ENCODE measurements around the gene CTIF. TPM values are rescaled to one million over a fixed set of nuclear protein-coding genes. Genes with fewer than 3 reads are reported as not detected.

Gene CTIF
- polyA plus RNA-seq, 4 donors = 8.1 to 22.6 (median 11.3) TPM

DNA sequence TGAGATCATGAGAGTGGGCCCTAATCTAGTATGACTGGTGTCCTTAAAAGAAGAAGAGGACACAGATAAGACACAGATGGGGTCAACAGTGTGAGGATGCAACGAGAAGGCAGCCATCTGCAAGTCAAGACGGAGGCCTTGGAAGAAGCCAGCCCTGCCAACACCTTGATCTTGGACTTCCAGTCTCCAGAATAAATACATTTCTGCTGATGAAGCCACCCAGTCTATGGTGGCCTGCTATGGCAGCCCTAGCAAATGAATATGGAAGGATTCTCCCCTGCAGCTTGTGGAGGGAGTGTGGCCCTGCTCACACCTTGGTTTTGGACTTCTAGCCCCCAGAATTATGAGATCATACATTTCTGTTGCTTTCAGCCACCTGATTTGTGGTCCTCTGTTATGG, 12.3 kb downstream of the CTIF start:
- peaks cover 0 to 9% (median 0%) of the 10 kb centered on the region in 3 donors for H3K4me1 ChIP-seq (ENCODE audit: control insufficient read depth in 3 of 3, insufficient read depth in 2 of 3, low read depth in 1 of 3, low read length in 2 of 3)
- WGBS, 3 donors = 86 to 93% (median 91%) methylated on average over 2 of the region's 2 CpGs
- FAIRE-seq = no peak
- no peak for DNase-seq
- H3K27me3 ChIP-seq (ENCODE audit: control insufficient read depth in 3 of 3, insufficient read depth in 3 of 3, low read length in 3 of 3) = no peaks in the 10 kb centered on the region
- no peak overlapping the region for H3K4me3 ChIP-seq (ENCODE audit: low read depth in 1 of 3, low read length in 3 of 3)
- H3K36me3 ChIP-seq (ENCODE audit: control insufficient read depth in 3 of 3, insufficient read depth in 2 of 3, low read depth in 1 of 3, low read length in 3 of 3) = peaks cover 0 to 14% (median 0%) of the 10 kb centered on the region in 3 donors
- no peaks in the 10 kb centered on the region for H3K9me3 ChIP-seq (ENCODE audit: control insufficient read depth in 2 of 2, insufficient read depth in 1 of 2, low read depth in 1 of 2, low read length in 1 of 2)
- no peak overlapping the region for H3K27ac ChIP-seq (ENCODE audit: low read depth in 1 of 3, low read length in 2 of 3)

- H3K27me3 ChIP-seq (ENCODE audit: control insufficient read depth in 3 of 3, insufficient read depth in 3 of 3, low read length in 3 of 3) = no peaks in the 10 kb centered on the region
- peaks cover 0 to 17% (median 0%) of the 10 kb centered on the region in 3 donors for H3K36me3 ChIP-seq (ENCODE audit: control insufficient read depth in 3 of 3, insufficient read depth in 2 of 3, low read depth in 1 of 3, low read length in 3 of 3)
- no peak overlapping the region for H3K27ac ChIP-seq (ENCODE audit: low read depth in 1 of 3, low read length in 2 of 3)
- no peak overlapping the region for H3K4me3 ChIP-seq (ENCODE audit: low read depth in 1 of 3, low read length in 3 of 3)
- H3K4me1 ChIP-seq (ENCODE audit: control insufficient read depth in 3 of 3, insufficient read depth in 2 of 3, low read depth in 1 of 3, low read length in 2 of 3) = peaks cover 0 to 5% (median 0%) of the 10 kb centered on the region in 3 donors
- 85 to 92% (median 87%) methylated on average over 3 of the region's 3 CpGs for WGBS, 3 donors
- H3K9me3 ChIP-seq (ENCODE audit: control insufficient read depth in 2 of 2, insufficient read depth in 1 of 2, low read depth in 1 of 2, low read length in 1 of 2) = no peaks in the 10 kb centered on the region
- FAIRE-seq (no peak), DNase-seq (no peak)
These were observed 13.3 kb downstream of the CTIF start for GRCh38 chr18:48552130-48552529.

GRCh38 chr18:48553236-48553635, 14.4 kb downstream of the CTIF start:
- Histone ChIP-seq H3K4me3 (ENCODE audit: low read depth in 1 of 3, low read length in 3 of 3) (no peak overlapping the region), H3K4me1 (ENCODE audit: control insufficient read depth in 3 of 3, insufficient read depth in 2 of 3, low read depth in 1 of 3, low read length in 2 of 3) (peaks cover 0 to 5% (median 0%) of the 10 kb centered on the region in 3 donors), H3K36me3 (ENCODE audit: control insufficient read depth in 3 of 3, insufficient read depth in 2 of 3, low read depth in 1 of 3, low read length in 3 of 3) (peaks cover 0 to 17% (median 0%) of the 10 kb centered on the region in 3 donors), H3K27ac (ENCODE audit: low read depth in 1 of 3, low read length in 2 of 3) (no peak overlapping the region), H3K27me3 (ENCODE audit: control insufficient read depth in 3 of 3, insufficient read depth in 3 of 3, low read length in 3 of 3) (no peaks in the 10 kb centered on the region), H3K9me3 (ENCODE audit: control insufficient read depth in 2 of 2, insufficient read depth in 1 of 2, low read depth in 1 of 2, low read length in 1 of 2) (no peaks in the 10 kb centered on the region)
- no peak for DNase-seq
- 80 to 87% (median 87%) methylated on average over 13 of the region's 13 CpGs for WGBS, 3 donors
- no peak for FAIRE-seq

DNA sequence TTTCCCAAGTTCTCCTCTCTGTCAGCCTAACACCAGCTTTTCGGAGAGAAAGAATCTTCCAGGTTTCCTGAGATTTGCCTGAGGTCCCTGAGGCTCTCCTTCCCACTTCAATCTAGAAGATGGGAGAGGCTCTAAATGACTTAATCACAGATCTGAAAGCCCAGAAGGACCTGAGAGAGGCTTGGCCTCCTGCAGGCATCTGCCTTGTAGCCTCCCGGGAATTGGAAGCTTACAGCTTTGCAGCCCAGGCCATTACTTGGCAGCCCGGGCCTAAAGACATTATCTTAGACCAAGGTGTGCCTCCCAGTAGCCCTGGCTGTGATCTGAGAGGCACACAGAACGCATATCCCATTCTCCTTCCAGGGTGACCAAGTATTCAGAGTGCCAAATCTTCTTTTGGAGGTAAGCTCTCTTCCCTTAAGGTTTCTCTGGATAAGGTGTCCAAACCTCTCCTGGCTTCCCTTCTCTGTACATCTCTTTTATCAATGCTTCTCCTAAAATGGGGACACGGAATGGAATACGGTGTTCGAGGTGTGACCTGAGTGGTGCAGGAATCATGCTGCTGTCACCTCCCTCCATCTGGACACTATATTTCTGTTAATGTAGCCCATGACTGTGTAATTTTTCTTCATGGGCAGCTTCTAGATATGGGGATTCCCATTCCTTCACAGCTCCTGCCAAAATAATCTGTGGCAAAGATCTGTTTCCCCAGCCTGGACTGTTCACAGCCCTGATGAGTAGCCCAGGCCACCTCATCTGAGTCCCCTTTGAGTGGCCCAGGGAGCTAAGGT, 16.0 kb downstream of the CTIF start:
- 87 to 94% (median 93%) methylated on average over 7 of the region's 7 CpGs for WGBS, 3 donors
- Histone ChIP-seq H3K4me3 (ENCODE audit: low read depth in 1 of 3, low read length in 3 of 3) (no peak overlapping the region), H3K27me3 (ENCODE audit: control insufficient read depth in 3 of 3, insufficient read depth in 3 of 3, low read length in 3 of 3) (no peaks in the 10 kb centered on the region), H3K9me3 (ENCODE audit: control insufficient read depth in 2 of 2, insufficient read depth in 1 of 2, low read depth in 1 of 2, low read length in 1 of 2) (peaks cover 0 to 3% of the 10 kb centered on the region in 2 donors), H3K27ac (ENCODE audit: low read depth in 1 of 3, low read length in 2 of 3) (no peak overlapping the region), H3K36me3 (ENCODE audit: control insufficient read depth in 3 of 3, insufficient read depth in 2 of 3, low read depth in 1 of 3, low read length in 3 of 3) (peaks cover 0 to 14% (median 0%) of the 10 kb centered on the region in 3 donors), H3K4me1 (ENCODE audit: control insufficient read depth in 3 of 3, insufficient read depth in 2 of 3, low read depth in 1 of 3, low read length in 2 of 3) (peaks cover 0 to 5% (median 0%) of the 10 kb centered on the region in 3 donors)
- DNase-seq (no peak), FAIRE-seq (no peak)

DNA sequence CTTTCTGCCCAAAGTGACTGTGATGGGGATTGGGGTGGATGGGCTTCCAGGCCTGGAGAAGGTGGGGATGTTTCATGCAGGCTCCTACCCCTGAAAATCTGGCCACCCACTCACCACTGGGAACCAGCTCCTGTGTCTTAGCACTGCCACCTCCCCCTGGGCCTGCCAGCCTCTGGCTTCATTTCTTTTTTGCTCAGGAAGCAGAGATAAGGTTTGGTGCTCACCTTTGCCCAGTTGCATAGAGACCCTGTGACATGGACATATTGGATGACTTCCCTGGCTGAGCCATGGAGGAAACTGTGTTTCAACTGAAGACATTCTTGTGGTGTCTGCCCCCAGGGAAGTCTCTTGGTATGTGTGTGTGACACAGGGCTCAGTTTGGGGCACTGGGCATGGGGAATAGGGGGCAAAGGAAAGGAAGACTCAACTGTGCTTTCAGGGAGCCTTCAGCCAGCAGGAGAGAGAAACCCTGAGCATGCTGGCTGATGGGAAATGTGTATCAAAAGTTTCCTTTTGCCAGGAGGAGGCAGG, 16.7 kb downstream of the CTIF start:
- peaks cover 0 to 5% (median 0%) of the 10 kb centered on the region in 3 donors for H3K4me1 ChIP-seq (ENCODE audit: control insufficient read depth in 3 of 3, insufficient read depth in 2 of 3, low read depth in 1 of 3, low read length in 2 of 3)
- H3K27me3 ChIP-seq (ENCODE audit: control insufficient read depth in 3 of 3, insufficient read depth in 3 of 3, low read length in 3 of 3) = no peaks in the 10 kb centered on the region
- DNase-seq = no peak
- no peak overlapping the region for H3K4me3 ChIP-seq (ENCODE audit: low read depth in 1 of 3, low read length in 3 of 3)
- no peak overlapping the region for H3K27ac ChIP-seq (ENCODE audit: low read depth in 1 of 3, low read length in 2 of 3)
- peaks cover 0 to 14% (median 0%) of the 10 kb centered on the region in 3 donors for H3K36me3 ChIP-seq (ENCODE audit: control insufficient read depth in 3 of 3, insufficient read depth in 2 of 3, low read depth in 1 of 3, low read length in 3 of 3)
- no peak for FAIRE-seq
- H3K9me3 ChIP-seq (ENCODE audit: control insufficient read depth in 2 of 2, insufficient read depth in 1 of 2, low read depth in 1 of 2, low read length in 1 of 2) = peaks cover 0 to 3% of the 10 kb centered on the region in 2 donors

GRCh38 chr18:48557640-48558174, 18.9 kb downstream of the CTIF start:
- no peak for FAIRE-seq
- Histone ChIP-seq H3K36me3 (ENCODE audit: control insufficient read depth in 3 of 3, insufficient read depth in 2 of 3, low read depth in 1 of 3, low read length in 3 of 3) (peaks cover 0 to 14% (median 0%) of the 10 kb centered on the region in 3 donors), H3K27ac (ENCODE audit: low read depth in 1 of 3, low read length in 2 of 3) (no peak overlapping the region), H3K27me3 (ENCODE audit: control insufficient read depth in 3 of 3, insufficient read depth in 3 of 3, low read length in 3 of 3) (no peaks in the 10 kb centered on the region), H3K4me1 (ENCODE audit: control insufficient read depth in 3 of 3, insufficient read depth in 2 of 3, low read depth in 1 of 3, low read length in 2 of 3) (peaks cover 0 to 5% (median 0%) of the 10 kb centered on the region in 3 donors), H3K4me3 (ENCODE audit: low read depth in 1 of 3, low read length in 3 of 3) (no peak overlapping the region), H3K9me3 (ENCODE audit: control insufficient read depth in 2 of 2, insufficient read depth in 1 of 2, low read depth in 1 of 2, low read length in 1 of 2) (peaks cover 0 to 3% of the 10 kb centered on the region in 2 donors)
- WGBS, 3 donors = 87 to 98% (median 91%) methylated on average over 2 of the region's 2 CpGs
- no peak for DNase-seq

GRCh38 chr18:48558248-48558647, 19.4 kb downstream of the CTIF start:
- WGBS, 3 donors = 81 to 91% (median 84%) methylated on average over 2 of the region's 2 CpGs
- H3K27ac ChIP-seq (ENCODE audit: low read depth in 1 of 3, low read length in 2 of 3) = no peak overlapping the region
- peaks cover 0 to 5% (median 0%) of the 10 kb centered on the region in 3 donors for H3K4me1 ChIP-seq (ENCODE audit: control insufficient read depth in 3 of 3, insufficient read depth in 2 of 3, low read depth in 1 of 3, low read length in 2 of 3)
- H3K36me3 ChIP-seq (ENCODE audit: control insufficient read depth in 3 of 3, insufficient read depth in 2 of 3, low read depth in 1 of 3, low read length in 3 of 3) = peaks cover 0 to 14% (median 0%) of the 10 kb centered on the region in 3 donors
- H3K27me3 ChIP-seq (ENCODE audit: control insufficient read depth in 3 of 3, insufficient read depth in 3 of 3, low read length in 3 of 3) = no peaks in the 10 kb centered on the region
- no peak for FAIRE-seq
- no peak overlapping the region for H3K4me3 ChIP-seq (ENCODE audit: low read depth in 1 of 3, low read length in 3 of 3)
- DNase-seq = no peak
- H3K9me3 ChIP-seq (ENCODE audit: control insufficient read depth in 2 of 2, insufficient read depth in 1 of 2, low read depth in 1 of 2, low read length in 1 of 2) = peaks cover 0 to 3% of the 10 kb centered on the region in 2 donors

- WGBS, 3 donors = 90 to 96% (median 92%) methylated on average over 7 of the region's 7 CpGs
- DNase-seq (no peak), FAIRE-seq (no peak)
These were observed 21.7 kb downstream of the CTIF start for GRCh38 chr18:48560491-48560890.

More at GRCh38 chr18:48560491-48560890, 21.7 kb downstream of the CTIF start:
- H3K36me3 ChIP-seq (ENCODE audit: control insufficient read depth in 3 of 3, insufficient read depth in 2 of 3, low read depth in 1 of 3, low read length in 3 of 3) = peaks cover 0 to 10% (median 0%) of the 10 kb centered on the region in 3 donors
- no peaks in the 10 kb centered on the region for H3K27me3 ChIP-seq (ENCODE audit: control insufficient read depth in 3 of 3, insufficient read depth in 3 of 3, low read length in 3 of 3)
- H3K27ac ChIP-seq (ENCODE audit: low read depth in 1 of 3, low read length in 2 of 3) = no peak overlapping the region
- H3K4me1 ChIP-seq (ENCODE audit: control insufficient read depth in 3 of 3, insufficient read depth in 2 of 3, low read depth in 1 of 3, low read length in 2 of 3) = peaks cover 0 to 2% (median 0%) of the 10 kb centered on the region in 3 donors
- H3K4me3 ChIP-seq (ENCODE audit: low read depth in 1 of 3, low read length in 3 of 3) = no peak overlapping the region
- H3K9me3 ChIP-seq (ENCODE audit: control insufficient read depth in 2 of 2, insufficient read depth in 1 of 2, low read depth in 1 of 2, low read length in 1 of 2) = peaks cover 0 to 3% of the 10 kb centered on the region in 2 donors

All from small intestine (tissue), 7 donors.